Adipose tissue (tissue), 3 donors: Measurements from ENCODE around the gene FXYD7. TPM values are rescaled to one million over a fixed set of nuclear protein-coding genes. Genes with fewer than 3 reads are reported as not detected.
A peak's percentile ranks its signal among the peaks of the same experiment; 100 is the strongest.

Experiments
- H3K27ac ChIP-seq: one replicate; pipeline ENCODE4 v1.5.1; 2013; ENCODE audit warnings: low read depth, low read length
- WGBS, 3 donors: extraction: QIAGEN DNeasy Blood & Tissue Kit; methylation state at CpG; one replicate each; pipeline ENCODE4 v1.1.7; 2013; 5-methylcytosine and 5-hydroxymethylcytosine counted together
- polyA plus RNA-seq, 3 donors: library from polyadenylated mRNA; stranded (reverse); fragments of 200-250 nt; gene quantifications; one replicate each; pipeline ENCODE4 v1.2.3, GENCODE V29; 2013
- donor health status: healthy with polysubstance abuse.
- donor health status: Bipolar disorder and iron deficiency.
- donor health status: healthy.

FXYD7 gene
- polyA plus RNA-seq, 3 donors: 0.12 to 2.4 (median 0.45) TPM

GRCh38 chr19:35107545-35107944, 35.5 kb upstream of the FXYD7 start:
- 25 to 37% (median 27%) methylated on average over 5 of the region's 5 CpGs for WGBS, 3 donors
- no peak overlapping the region for H3K27ac ChIP-seq

GRCh38 chr19:35108730-35109129, 34.3 kb upstream of the FXYD7 start:
- H3K27ac ChIP-seq: no peak overlapping the region
- 85 to 95% (median 89%) methylated on average over 11 of the region's 11 CpGs for WGBS, 3 donors

GRCh38 chr19:35109395-35110112, 33.5 kb upstream of the FXYD7 start:
- no peak overlapping the region for H3K27ac ChIP-seq
- WGBS, 3 donors: 69 to 84% (median 73%) methylated on average over 22 of the region's 22 CpGs

GRCh38 chr19:35110974-35111373, 32.1 kb upstream of the FXYD7 start:
- no peak overlapping the region for H3K27ac ChIP-seq
- 66 to 70% (median 68%) methylated on average over 9 of the region's 9 CpGs for WGBS, 3 donors

GRCh38 chr19:35112995-35113688, 29.9 kb upstream of the FXYD7 start:
- WGBS, 3 donors: 86% methylated on average over 15 of the region's 15 CpGs
- H3K27ac ChIP-seq: no peak overlapping the region

GRCh38 chr19:35114353-35115176, 28.5 kb upstream of the FXYD7 start:
- WGBS, 3 donors: 8 to 10% (median 9%) methylated on average over 23 of the region's 23 CpGs

GRCh38 chr19:35115177-35115951, 27.7 kb upstream of the FXYD7 start, which contains the start of gene FXYD3:
Gene FXYD3, plus strand, starts transcription at chr19:35115823. Its CDS starts 3,554 bp downstream, at chr19:35119377.
- no peak within 1 kb of the TSS for H3K27ac ChIP-seq
- 32 to 73% (median 62%) methylated on average over 14 of the region's 14 CpGs for WGBS, 3 donors

More at GRCh38 chr19:35114353-35115176, 28.5 kb upstream of the FXYD7 start:
- H3K27ac ChIP-seq: no peak overlapping the region

GRCh38 chr19:35116072-35116801, 26.8 kb upstream of the FXYD7 start:
- no peak overlapping the region for H3K27ac ChIP-seq
- 47 to 86% (median 84%) methylated on average over 13 of the region's 13 CpGs for WGBS, 3 donors

- 59 to 72% (median 66%) methylated on average over 8 of the region's 8 CpGs for WGBS, 3 donors
- H3K27ac ChIP-seq: no peak overlapping the region
Observed at GRCh38 chr19:35117116-35117515, 25.9 kb upstream of the FXYD7 start.

- WGBS, 3 donors: 72 to 78% (median 77%) methylated on average over 11 of the region's 11 CpGs
Observed at GRCh38 chr19:35117799-35118198, 25.3 kb upstream of the FXYD7 start.

GRCh38 chr19:35118268-35119020, 24.6 kb upstream of the FXYD7 start:
- 56 to 68% (median 67%) methylated on average over 12 to 13 of the region's 13 CpGs for WGBS, 3 donors
- no peak overlapping the region for H3K27ac ChIP-seq

More at GRCh38 chr19:35117799-35118198, 25.3 kb upstream of the FXYD7 start:
- H3K27ac ChIP-seq: no peak overlapping the region

GRCh38 chr19:35119091-35119490, 24.0 kb upstream of the FXYD7 start:
- no peak overlapping the region for H3K27ac ChIP-seq
- 55 to 62% (median 61%) methylated on average over 14 of the region's 14 CpGs for WGBS, 3 donors

- WGBS, 3 donors: 68 to 89% (median 70%) methylated on average over 9 of the region's 9 CpGs
- H3K27ac ChIP-seq: no peak overlapping the region
Observed at GRCh38 chr19:35119578-35120155, 23.4 kb upstream of the FXYD7 start.

- no peak overlapping the region for H3K27ac ChIP-seq
- 49 to 73% (median 52%) methylated on average over 7 of the region's 7 CpGs for WGBS, 3 donors
Observed at GRCh38 chr19:35120492-35120891, 22.6 kb upstream of the FXYD7 start.

- H3K27ac ChIP-seq: no peak overlapping the region
Observed at GRCh38 chr19:35120898-35121297, 22.2 kb upstream of the FXYD7 start.

GRCh38 chr19:35122687-35123551, 20.1 kb upstream of the FXYD7 start:
- 70 to 91% (median 83%) methylated on average over 19 of the region's 19 CpGs for WGBS, 3 donors
- H3K27ac ChIP-seq: peak overlapping the region; percentile 62

More at GRCh38 chr19:35120898-35121297, 22.2 kb upstream of the FXYD7 start:
- 52 to 88% (median 70%) methylated on average over 7 of the region's 7 CpGs for WGBS, 3 donors
